Right atrium auricular region (tissue), 2 donors: ENCODE data around the gene IL21R. TPM values are rescaled to one million over a fixed set of nuclear protein-coding genes. Genes with fewer than 3 reads are reported as not detected.

Experiments
- DNase-seq: peaks from one replicate; pipeline ENCODE4 v3.0.0-alpha.2; 2019; ENCODE audit warnings: low spot score
- H3K27ac ChIP-seq, 2 donors: fragments of 200-600 bp; sonication (generic); 1 replicate in 1 of 2; 2 replicates in 1 of 2; pipeline ENCODE4 v1.5.1; 2016 to 2019
- H3K27me3 ChIP-seq, 2 donors: fragments of 200-600 bp; sonication (generic); one replicate each; pipeline versions ENCODE4 v1.5.1 to v1.6.0; 2017 to 2019
- H3K36me3 ChIP-seq: fragments of 200-600 bp; sonication (generic); one replicate; pipeline ENCODE4 v1.5.1; 2016
- H3K4me1 ChIP-seq, 2 donors: fragments of 200-600 bp; sonication (generic); one replicate each; pipeline versions ENCODE4 v1.5.1 to v1.6.0; 2017 to 2019
- H3K4me3 ChIP-seq, 2 donors: fragments of 200-600 bp; sonication (generic); 1 replicate in 1 of 2; 2 replicates in 1 of 2; pipeline ENCODE4 v1.5.1; 2017 to 2019; ENCODE audit warnings: mild to moderate bottlenecking in 1 of 2, moderate library complexity in 1 of 2
- H3K9me3 ChIP-seq, 2 donors: fragments of 200-600 bp; sonication (generic); one replicate each; pipeline ENCODE4 v1.5.1; 2019
- CTCF ChIP-seq, 2 donors: fragments of 200-600 bp; sonication (generic); IDR thresholded peaks; one replicate each; pipeline ENCODE4 v1.5.1; 2019; ENCODE audit warnings: antibody characterized with exemption in 2 of 2
- total RNA-seq, 2 donors: library from RNA; depleted of rRNA; stranded (reverse); fragments of >200 nt; gene quantifications; one replicate each; pipeline ENCODE4 v1.1.0, GENCODE V29; 2016

IL21R gene
- total RNA-seq, 2 donors from 2014 or later: 0.07 to 1.3 TPM

GRCh38 chr16:27399969-27400368 lies 2.0 kb upstream of the IL21R start:
- Histone ChIP-seq H3K27ac (no peak overlapping the region), H3K4me3 (no peak overlapping the region), H3K27me3 (no peaks in the 10 kb centered on the region), H3K9me3 (peaks cover 0 to 11% of the 10 kb centered on the region in 2 donors), H3K4me1 (peaks cover 0 to 22% of the 10 kb centered on the region in 2 donors), H3K36me3 (no peaks in the 10 kb centered on the region)
- no peak for TF ChIP-seq CTCF (IDR thresholded peaks at IDR 0.05)
- DNase-seq: no peak

GRCh38 chr16:27400751-27401620 lies 988 bp upstream of the IL21R start:
- H3K9me3 ChIP-seq: peaks cover 0 to 10% of the 10 kb centered on the region in 2 donors
- no peaks in the 10 kb centered on the region for H3K36me3 ChIP-seq
- H3K27ac ChIP-seq: no peak overlapping the region
- H3K27me3 ChIP-seq: no peaks in the 10 kb centered on the region
- H3K4me1 ChIP-seq: peaks cover 0 to 22% of the 10 kb centered on the region in 2 donors
- TF ChIP-seq CTCF (IDR thresholded peaks at IDR 0.05): no peak
- DNase-seq: peak; percentile 47
- no peak overlapping the region for H3K4me3 ChIP-seq

GRCh38 chr16:27402569-27402963 lies 592 bp downstream of the IL21R start:
- no peaks in the 10 kb centered on the region for H3K27me3 ChIP-seq
- H3K4me1 ChIP-seq: peaks cover 0 to 22% of the 10 kb centered on the region in 2 donors
- no peak overlapping the region for H3K4me3 ChIP-seq
- no peaks in the 10 kb centered on the region for H3K36me3 ChIP-seq
- DNase-seq: peak; percentile 46
- no peak for TF ChIP-seq CTCF (IDR thresholded peaks at IDR 0.05)
- no peak overlapping the region for H3K27ac ChIP-seq
- no peaks in the 10 kb centered on the region for H3K9me3 ChIP-seq

- Histone ChIP-seq H3K4me1 (peaks cover 0 to 22% of the 10 kb centered on the region in 2 donors), H3K9me3 (no peaks in the 10 kb centered on the region), H3K4me3 (no peak overlapping the region), H3K27me3 (no peaks in the 10 kb centered on the region), H3K36me3 (no peaks in the 10 kb centered on the region), H3K27ac (no peak overlapping the region)
- DNase-seq: peak; percentile 53
- no peak for TF ChIP-seq CTCF (IDR thresholded peaks at IDR 0.05)
Observed at GRCh38 chr16:27402964-27403600, 1.1 kb downstream of the IL21R start.

- Histone ChIP-seq H3K4me1 (peaks cover 0 to 22% of the 10 kb centered on the region in 2 donors), H3K27me3 (no peaks in the 10 kb centered on the region), H3K9me3 (no peaks in the 10 kb centered on the region), H3K4me3 (no peak overlapping the region), H3K27ac (no peak overlapping the region), H3K36me3 (no peaks in the 10 kb centered on the region)
- no peak for TF ChIP-seq CTCF (IDR thresholded peaks at IDR 0.05)
- DNase-seq: no peak
Observed at GRCh38 chr16:27403601-27403992, 1.6 kb downstream of the IL21R start.
